ENCODE data around the gene FAM222A.

Gene FAM222A

DNA sequence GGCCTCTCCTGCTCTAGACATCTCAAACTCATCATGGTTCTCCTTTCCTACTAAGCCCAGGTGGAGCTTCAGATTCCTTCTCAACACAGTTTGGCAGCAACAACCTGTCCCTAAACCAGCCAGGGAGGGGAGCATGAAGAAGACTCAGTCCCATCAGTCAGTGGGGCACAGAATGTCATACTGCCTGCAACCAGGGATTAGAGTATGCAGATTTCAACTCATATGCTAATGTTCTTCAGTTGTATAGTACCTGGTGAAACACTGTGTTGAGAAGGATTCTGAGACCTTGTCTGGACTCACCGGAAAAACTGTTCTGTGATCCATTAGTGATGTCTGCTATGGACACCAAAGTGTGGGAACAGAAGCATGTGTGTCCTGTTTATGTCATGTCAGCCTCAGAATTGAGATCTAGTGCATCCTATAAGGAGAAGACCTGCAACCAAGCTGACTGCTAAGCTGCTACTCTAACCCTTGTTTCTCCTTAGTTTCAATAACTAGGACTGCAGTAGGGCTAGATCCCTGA lies 76.0 kb downstream of the FAM222A start:
- TF ChIP-seq POLR2A (IDR thresholded peaks at IDR 0.05; ENCODE audit: low read length) (no peak), GATA1 (IDR thresholded peaks at IDR 0.05; ENCODE audit: low read depth, low read length) (no peak)
- no peak for DNase-seq

- no peak for DNase-seq
- TF ChIP-seq GATA1 (IDR thresholded peaks at IDR 0.05; ENCODE audit: low read depth, low read length) (no peak), POLR2A (IDR thresholded peaks at IDR 0.05; ENCODE audit: low read length) (no peak)
Measured at GRCh38 chr12:109792992-109793391, 79.4 kb downstream of the FAM222A start.

DNA sequence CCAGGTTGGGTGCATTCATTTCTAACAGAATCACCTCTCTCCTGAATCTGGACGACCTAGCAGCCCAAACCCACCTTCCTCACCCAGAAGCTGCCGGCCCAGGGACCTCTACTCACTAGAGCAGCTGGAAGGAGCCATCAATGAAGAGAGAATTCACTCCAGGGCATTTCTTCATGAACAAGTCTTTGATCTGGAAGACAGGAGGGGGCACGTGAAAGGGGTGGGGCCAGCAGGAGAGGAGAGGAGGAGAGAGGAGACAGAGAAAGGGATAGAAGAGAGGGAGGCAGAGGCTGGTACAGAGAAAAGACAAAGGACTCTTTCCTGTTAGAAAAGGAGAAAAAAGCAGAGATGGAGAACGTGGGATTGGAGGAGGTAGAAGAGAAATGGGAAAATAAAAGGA lies 79.8 kb downstream of the FAM222A start:
- no peak for DNase-seq
- TF ChIP-seq GATA1 (IDR thresholded peaks at IDR 0.05; ENCODE audit: low read depth, low read length) = no peak
- TF ChIP-seq POLR2A (IDR thresholded peaks at IDR 0.05; ENCODE audit: low read length) = no peak

DNA sequence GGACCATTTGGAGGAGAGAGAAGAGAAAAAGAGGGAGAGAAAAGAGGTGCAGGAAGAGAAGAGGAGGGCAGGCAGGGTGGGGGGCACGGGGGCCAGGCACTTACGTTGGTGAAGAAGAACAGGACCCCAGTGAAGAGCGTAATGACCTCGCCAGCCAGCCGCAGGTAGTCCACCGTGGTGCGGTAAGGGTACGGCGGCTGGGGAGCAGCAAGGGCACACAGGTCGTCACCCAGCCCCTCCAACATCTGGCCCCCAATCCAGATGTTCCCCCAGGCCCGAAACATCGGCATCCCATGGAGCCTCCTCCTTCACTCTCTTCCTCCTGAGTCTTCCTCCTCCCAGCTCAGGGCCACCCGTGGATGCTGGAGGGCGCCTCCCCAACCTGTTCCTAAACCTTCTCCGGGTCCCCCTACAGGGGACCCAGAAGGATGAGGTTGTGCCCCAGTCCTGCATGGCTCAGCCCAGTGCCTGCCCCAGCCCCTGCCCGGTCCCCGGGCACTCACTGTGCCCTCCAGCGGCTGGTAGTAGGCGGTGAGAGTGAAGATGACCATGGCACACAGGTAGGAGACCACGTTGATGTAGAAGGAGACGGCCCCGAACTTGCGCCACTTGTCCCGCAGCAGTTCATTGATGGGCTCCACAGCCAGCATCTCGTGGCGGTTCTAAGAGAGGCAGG lies 80.3 kb downstream of the FAM222A start:
- TF ChIP-seq GATA1 (IDR thresholded peaks at IDR 0.05; ENCODE audit: low read depth, low read length) (no peak), POLR2A (IDR thresholded peaks at IDR 0.05; ENCODE audit: low read length) (no peak)
- no peak for DNase-seq

GRCh38 chr12:109795023-109795422 lies 81.4 kb downstream of the FAM222A start:
- no peak for DNase-seq
- no peak for TF ChIP-seq POLR2A (IDR thresholded peaks at IDR 0.05; ENCODE audit: low read length)
- no peak for TF ChIP-seq GATA1 (IDR thresholded peaks at IDR 0.05; ENCODE audit: low read depth, low read length)

DNA sequence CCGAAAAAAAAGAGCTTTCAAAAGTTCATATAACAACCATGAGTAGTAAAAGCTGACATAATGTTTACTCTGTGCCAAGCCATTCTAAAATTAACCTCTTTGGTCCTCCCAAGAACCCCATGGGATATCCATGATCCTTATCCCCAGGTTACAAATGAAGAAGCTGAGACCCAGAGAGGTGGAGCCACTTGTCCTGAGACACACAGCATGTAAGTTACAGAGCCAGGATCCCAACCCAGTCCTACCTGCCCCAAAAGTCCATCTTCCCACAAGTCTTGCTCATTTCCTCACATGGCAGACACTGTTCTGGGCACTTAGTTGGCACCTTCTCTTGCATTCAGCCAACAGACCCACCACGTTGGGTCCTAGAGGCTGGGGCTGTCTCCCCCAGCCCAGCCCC lies 82.4 kb downstream of the FAM222A start:
- no peak for DNase-seq
- TF ChIP-seq GATA1 (IDR thresholded peaks at IDR 0.05; ENCODE audit: low read depth, low read length) = no peak
- TF ChIP-seq POLR2A (IDR thresholded peaks at IDR 0.05; ENCODE audit: low read length) = no peak

DNA sequence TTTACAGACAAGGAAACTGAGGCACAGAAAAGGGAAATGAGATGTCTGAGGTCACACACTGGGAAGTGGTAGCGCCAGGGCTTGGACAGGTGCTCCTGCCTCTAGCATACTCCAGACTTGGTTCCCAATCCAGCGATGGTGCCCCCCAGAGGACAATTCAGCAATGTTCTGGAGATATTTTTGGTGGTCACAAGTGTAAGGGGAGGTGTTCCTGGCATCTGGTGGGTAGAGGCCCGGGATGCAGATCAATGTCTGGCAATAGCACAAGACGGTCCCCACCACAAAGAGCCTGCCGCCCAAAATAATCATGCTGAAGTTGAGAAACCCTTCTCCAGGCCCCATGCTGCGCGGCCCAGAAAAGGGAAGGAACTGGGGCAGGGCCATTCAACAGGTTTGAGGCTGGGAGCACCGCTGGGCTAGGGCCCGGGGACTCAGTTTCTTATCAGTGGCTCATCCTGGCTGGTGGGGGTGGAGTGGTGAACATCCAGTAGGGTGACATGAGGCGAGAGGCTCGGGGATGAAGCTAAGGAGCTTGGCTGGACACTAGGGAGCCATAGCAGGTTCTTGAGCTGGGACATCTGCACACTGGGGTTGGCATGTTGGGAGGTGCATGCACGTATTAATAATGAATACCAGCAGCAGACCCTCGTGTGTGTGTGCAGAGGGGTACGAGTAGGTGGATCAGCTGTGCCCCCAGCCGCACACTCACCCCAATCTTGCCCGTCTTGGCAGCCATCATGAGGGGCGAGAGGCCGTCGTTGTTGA lies 84.5 kb downstream of the FAM222A start:
- DNase-seq = peak; percentile 12 to 13
- no peak for TF ChIP-seq GATA1 (IDR thresholded peaks at IDR 0.05; ENCODE audit: low read depth, low read length)
- no peak for TF ChIP-seq POLR2A (IDR thresholded peaks at IDR 0.05; ENCODE audit: low read length)

- DNase-seq = no peak
- no peak for TF ChIP-seq GATA1 (IDR thresholded peaks at IDR 0.05; ENCODE audit: low read depth, low read length)
- no peak for TF ChIP-seq POLR2A (IDR thresholded peaks at IDR 0.05; ENCODE audit: low read length)
Measured at GRCh38 chr12:109798691-109799090, 85.1 kb downstream of the FAM222A start.

- no peak for DNase-seq
- TF ChIP-seq POLR2A (IDR thresholded peaks at IDR 0.05; ENCODE audit: low read length) (no peak), GATA1 (IDR thresholded peaks at IDR 0.05; ENCODE audit: low read depth, low read length) (no peak)
Measured at GRCh38 chr12:109800536-109800935, 86.9 kb downstream of the FAM222A start.

DNA sequence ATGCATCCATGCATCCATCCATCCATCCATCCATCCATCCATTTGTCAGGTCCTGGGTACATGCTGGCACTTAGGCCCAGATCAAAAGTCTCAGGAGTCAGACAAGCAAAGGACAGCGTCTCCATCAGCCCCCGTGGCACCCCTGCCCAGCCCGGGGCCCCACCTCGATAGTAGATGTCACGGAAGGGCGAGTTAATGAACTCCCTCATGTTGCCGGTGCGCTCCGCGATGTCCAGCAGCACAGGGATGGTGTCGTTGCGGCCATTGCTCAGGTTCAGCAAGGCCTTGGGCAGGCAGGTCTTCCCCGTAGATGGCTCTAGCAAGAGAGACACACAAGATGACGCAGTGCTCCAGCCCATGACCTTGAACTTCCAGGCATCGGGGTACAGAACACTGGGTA lies 89.2 kb downstream of the FAM222A start:
- TF ChIP-seq POLR2A (IDR thresholded peaks at IDR 0.05; ENCODE audit: low read length) (no peak), GATA1 (IDR thresholded peaks at IDR 0.05; ENCODE audit: low read depth, low read length) (no peak)
- no peak for DNase-seq

- TF ChIP-seq GATA1 (IDR thresholded peaks at IDR 0.05; ENCODE audit: low read depth, low read length) = no peak
- TF ChIP-seq POLR2A (IDR thresholded peaks at IDR 0.05; ENCODE audit: low read length) = no peak
- DNase-seq = no peak
Measured at GRCh38 chr12:109803678-109804077, 90.1 kb downstream of the FAM222A start.

- no peak for TF ChIP-seq GATA1 (IDR thresholded peaks at IDR 0.05; ENCODE audit: low read depth, low read length)
- no peak for TF ChIP-seq POLR2A (IDR thresholded peaks at IDR 0.05; ENCODE audit: low read length)
- peak; percentile 48 to 69 for DNase-seq
Measured at GRCh38 chr12:109804820-109805761, 91.5 kb downstream of the FAM222A start.

GRCh38 chr12:109807954-109808643 lies 94.5 kb downstream of the FAM222A start:
- DNase-seq = no peak
- TF ChIP-seq GATA1 (IDR thresholded peaks at IDR 0.05; ENCODE audit: low read depth, low read length) (no peak), POLR2A (IDR thresholded peaks at IDR 0.05; ENCODE audit: low read length) (no peak)

Data from erythroblast (primary cell).